OCI-M1 (cell line): Measurements from ENCODE around the gene VPS26B.
"Not testable (repeated sequence)": the region's sequence is repeated elsewhere in the genome, so short reads cannot be mapped to it uniquely, and the experiment has no call there.

ENCODE experiments used
- DNase-seq: peaks from one replicate; lab custom pipeline; 2025; lab: John Stamatoyannopoulos, UW

Gene VPS26B

GRCh38 chr11:134282121-134283045 is 57.9 kb downstream of the VPS26B start:
- DNase-seq: no peak

GRCh38 chr11:134283461-134284230 is 59.2 kb downstream of the VPS26B start:
- DNase-seq: no peak

GRCh38 chr11:134284349-134284748 is 59.9 kb downstream of the VPS26B start:
- DNase-seq: not testable (repeated sequence)

- no peak for DNase-seq
Measured at GRCh38 chr11:134287561-134287960, 63.1 kb downstream of the VPS26B start.

GRCh38 chr11:134288486-134288885 is 64.0 kb downstream of the VPS26B start:
- DNase-seq: no peak

GRCh38 chr11:134289167-134289566 is 64.7 kb downstream of the VPS26B start:
- DNase-seq: no peak

GRCh38 chr11:134289789-134290188 is 65.3 kb downstream of the VPS26B start:
- no peak for DNase-seq

GRCh38 chr11:134290646-134291045 is 66.2 kb downstream of the VPS26B start:
- DNase-seq: no peak

- no peak for DNase-seq
Measured at GRCh38 chr11:134291196-134291595, 66.7 kb downstream of the VPS26B start.

GRCh38 chr11:134292661-134293060 is 68.2 kb downstream of the VPS26B start:
- no peak for DNase-seq

- DNase-seq: no peak
Measured at GRCh38 chr11:134293119-134294113, 68.9 kb downstream of the VPS26B start.

- no peak for DNase-seq
Measured at GRCh38 chr11:134294664-134295063, 70.2 kb downstream of the VPS26B start.
